ENCODE results near the gene SHOC2. TPM values are rescaled to one million over a fixed set of nuclear protein-coding genes. Genes with fewer than 3 reads are reported as not detected.

SHOC2 gene
- total and polyA plus RNA-seq, 2 of the 8 experiments (the other 6 are each of a cell fraction or from before 2014, with no cell fraction given), result 7.6 to 28.2 TPM

DNA sequence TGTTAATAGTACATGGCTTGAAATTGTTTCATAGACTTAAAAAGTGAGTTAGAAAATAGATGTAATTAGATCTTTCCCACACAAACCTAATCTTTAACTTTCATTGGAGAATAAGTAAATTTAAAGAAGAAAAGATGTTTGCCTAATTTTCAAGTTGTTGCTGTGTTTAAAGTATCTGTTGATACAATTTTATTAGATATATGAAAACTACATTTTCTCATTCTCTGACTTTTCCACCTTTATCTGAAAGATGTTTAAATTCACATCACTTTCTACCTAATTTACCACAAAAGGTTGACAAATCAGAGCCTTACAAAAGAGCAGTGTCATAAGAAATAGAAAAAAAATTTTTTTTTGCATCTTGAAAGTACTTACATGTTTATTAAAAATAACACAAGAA is 45.8 kb downstream of the SHOC2 start:
- Histone ChIP-seq H4K20me1 (replicated peaks in 1 of 2; ENCODE audit: control insufficient read depth in 1 of 2, insufficient read depth in 2 of 2, low read length in 2 of 2) (no peaks in the 10 kb centered on the region), H3K4me2 (ENCODE audit: insufficient read depth in 1 of 2, low read depth in 2 of 2, low read length in 2 of 2) (no peak overlapping the region), H3K79me1 (ENCODE audit: low read depth, low read length) (no peaks in the 10 kb centered on the region), H4K5ac (ENCODE audit: insufficient read length, low read depth, low read length) (no peak overlapping the region), H3K4ac (replicated peaks; ENCODE audit: insufficient read length, low read depth, low read length) (no peak overlapping the region), H3K36me3 (ENCODE audit: control insufficient read depth in 2 of 4, insufficient read depth in 4 of 4, low read length in 3 of 4) (no peaks in the 10 kb centered on the region), H3K9ac (replicated peaks in 1 of 4; ENCODE audit: extremely low read depth in 1 of 4, low read depth in 3 of 4, low read length in 3 of 4) (no peak overlapping the region), H3K79me2 (ENCODE audit: control insufficient read depth in 1 of 2, insufficient read depth in 2 of 2, low read length in 2 of 2) (peaks cover 0 to 74% of the 10 kb centered on the region in 2 experiments; a peak in 2 of 4 replicates), H2AK5ac (ENCODE audit: low read depth, low read length) (no peak overlapping the region), H3K23me2 (ENCODE audit: low read depth, low read length) (no peaks in the 10 kb centered on the region), H4K91ac (replicated peaks; ENCODE audit: insufficient read length, low read length) (no peak overlapping the region), H4K8ac (ENCODE audit: extremely low read depth, insufficient read depth, low read length) (no peak overlapping the region), H3K56ac (replicated peaks; ENCODE audit: insufficient read length, low read depth, low read length) (no peak overlapping the region), H3K27ac (ENCODE audit: low read depth, low read length) (no peak overlapping the region), H3K23ac (ENCODE audit: insufficient read length) (no peak overlapping the region), H3K27me3 (replicated peaks in 1 of 4; ENCODE audit: control insufficient read depth in 3 of 4, extremely low read depth in 1 of 4, insufficient read depth in 3 of 4, low read length in 3 of 4) (no peaks in the 10 kb centered on the region), H2BK20ac (ENCODE audit: low read length) (no peak overlapping the region), H2BK15ac (ENCODE audit: low read length) (no peak overlapping the region), H3K18ac (ENCODE audit: extremely low read depth, low read length) (no peak overlapping the region), H3K4me1 (replicated peaks in 1 of 4; ENCODE audit: control insufficient read depth in 3 of 4, insufficient read depth in 4 of 4, low read length in 3 of 4) (peaks cover 0 to 3% (median 0%) of the 10 kb centered on the region in 4 experiments; a peak in 1 of 7 replicates), H3K4me3 (ENCODE audit: extremely low read depth in 1 of 4, insufficient read depth in 2 of 4, low read depth in 3 of 4, low read length in 4 of 4) (no peak overlapping the region), H2BK12ac (ENCODE audit: low read depth, low read length) (no peak overlapping the region), H2AFZ (ENCODE audit: low read length) (no peak overlapping the region), H2BK5ac (ENCODE audit: low read depth, low read length) (no peak overlapping the region), H2BK120ac (replicated peaks; ENCODE audit: low read depth, low read length) (no peak overlapping the region), H3K14ac (ENCODE audit: insufficient read length) (no peak overlapping the region), H3K9me3 (ENCODE audit: insufficient read depth in 2 of 2, low read depth in 1 of 2, low read length in 1 of 2) (no peaks in the 10 kb centered on the region)
- ChIA-PET POLR2A (ENCODE audit: partially characterized antibody) (no interaction called here), CTCF (ENCODE audit: partially characterized antibody) (no interaction called here)
- DNase-seq (ENCODE audit: low read depth in 1 of 2, low spot score in 2 of 2), result no peak
- no peak for FAIRE-seq
- TF ChIP-seq, protein P1, sequence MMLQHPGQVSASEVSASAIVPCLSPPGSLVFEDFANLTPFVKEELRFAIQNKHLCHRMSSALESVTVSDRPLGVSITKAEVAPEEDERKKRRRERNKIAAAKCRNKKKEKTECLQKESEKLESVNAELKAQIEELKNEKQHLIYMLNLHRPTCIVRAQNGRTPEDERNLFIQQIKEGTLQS (IDR thresholded peaks at IDR 0.05; ENCODE audit: insufficient read depth, low read depth, low read length), result no peak
- no peak for TF ChIP-seq KDM1A (IDR thresholded peaks at IDR 0.05; ENCODE audit: borderline replicate concordance, low read length)
- TF ChIP-seq PHF8 (conservative IDR thresholded peaks at IDR 0.05; ENCODE audit: low read depth, low read length), result no peak
- TF ChIP-seq SP1 (IDR thresholded peaks at IDR 0.05; ENCODE audit: low read depth, low read length), result no peak
- TF ChIP-seq CEBPB (IDR thresholded peaks at IDR 0.05; ENCODE audit: low read depth, low read length), result no peak

All from H1 (cell line).